K562 (cell line): ENCODE results near the gene CUL9. TPM values are rescaled to one million over a fixed set of nuclear protein-coding genes. Genes with fewer than 3 reads are reported as not detected.

Experiments
- ARNT ChIP-seq, 2 experiments: fragments of 450-650 bp; IDR thresholded peaks; 2 replicates each; pipeline ENCODE4 v1.6.1; 2016; ENCODE audit warnings: mild to moderate bottlenecking in 1 of 2
- ATF7 ChIP-seq: fragments of 450-650 bp; IDR thresholded peaks from 2 replicates; pipeline ENCODE4 v1.7.1; 2014; ENCODE audit warnings: mild to moderate bottlenecking, moderate library complexity
- DIDO1 ChIP-seq: fragments of 450-650 bp; IDR thresholded peaks from 2 replicates; pipeline ENCODE4 v1.6.1; 2016; ENCODE audit warnings: low read depth, missing biosample characterization, missing genetic modification characterization
- NR1H2 ChIP-seq: sonication (generic); formaldehyde crosslinking; IDR thresholded peaks from 2 replicates; pipeline ENCODE4 v1.4.0; 2020; ENCODE audit warnings: mild to moderate bottlenecking, missing genetic modification reagents
- PHTF2 ChIP-seq: fragments of 250-450 bp; sonication (Bioruptor Pico); IDR thresholded peaks from 2 replicates; pipeline ENCODE4 v1.5.0; 2021; ENCODE audit warnings: mild to moderate bottlenecking
- RFX5 ChIP-seq: IDR thresholded peaks from 2 replicates; pipeline ENCODE4 v1.6.1; 2011; ENCODE audit warnings: low read depth, mild to moderate bottlenecking, improper control_type of control experiment, low read length
- SETDB1 ChIP-seq: IDR thresholded peaks from one replicate; pipeline ENCODE4 v1.6.1; 2012; ENCODE audit warnings: low read length, control low read depth, inconsistent platforms
- SMARCB1 ChIP-seq: IDR thresholded peaks from 2 replicates; pipeline ENCODE4 v1.6.1; 2011; ENCODE audit warnings: improper control_type of control experiment, low read depth; ENCODE audit not compliant: insufficient read length
- SMARCE1 ChIP-seq: fragments of 450-650 bp; IDR thresholded peaks from 2 replicates; pipeline ENCODE4 v1.7.1; 2016; ENCODE audit warnings: mild to moderate bottlenecking
- SREBF2 ChIP-seq: sonication (generic); formaldehyde crosslinking; IDR thresholded peaks from 2 replicates; pipeline ENCODE4 v1.4.0; 2020; ENCODE audit warnings: mild to moderate bottlenecking, missing genetic modification reagents
- SRSF1 ChIP-seq: fragments of 200-400 bp; formaldehyde crosslinking; IDR thresholded peaks from 2 replicates; pipeline ENCODE4 v1.6.1; 2017; ENCODE audit warnings: mild to moderate bottlenecking, low read depth, low read length, moderate library complexity
- THAP7 ChIP-seq: fragments of 250-450 bp; sonication (Bioruptor Pico); IDR thresholded peaks from 2 replicates; pipeline ENCODE4 v1.5.0; 2021
- ZEB2 ChIP-seq: fragments of 450-650 bp; IDR thresholded peaks from 2 replicates; pipeline ENCODE4 v1.6.1; 2016
- ZNF280B ChIP-seq: fragments of 250-450 bp; sonication (Bioruptor Pico); IDR thresholded peaks from 2 replicates; pipeline ENCODE4 v1.5.1; 2021; ENCODE audit warnings: mild to moderate bottlenecking
- ZNF407 ChIP-seq: fragments of 450-650 bp; IDR thresholded peaks from 2 replicates; pipeline ENCODE4 v1.6.1; 2016; ENCODE audit warnings: low read depth
- ZNF639 ChIP-seq, 2 experiments: fragments of 200-800 bp in 1 of 2; sonication (Bioruptor generic) in 1 of 2; sonication (generic) in 1 of 2; formaldehyde crosslinking in 1 of 2; IDR thresholded peaks in 1 of 2; conservative IDR thresholded peaks in 1 of 2; 2 replicates each; pipeline versions ENCODE4 v1.5.0 to v1.6.1; 2016 to 2020; ENCODE audit warnings: missing compliant biosample characterization in 1 of 2, missing genetic modification characterization in 1 of 2, missing genetic modification reagents in 1 of 2
- polyA plus RNA-seq, 8 experiments: library from polyadenylated mRNA; depleted of rRNA in 4 of 8; stranded (reverse) in 5 of 8; unstranded in 3 of 8; fragments of >200 nt; fragmentation: Nextera tagmentation in 2 of 8; fragmentation: Illumina TruSeq in 1 of 8; extraction: Ambion mirVana in 2 of 8; extraction: Trizol in 1 of 8; gene quantifications; 2 replicates each; pipeline versions ENCODE4 v1.2.1 to v1.2.3, GENCODE V29; 2011 to 2014; ENCODE audit warnings: inconsistent platforms in 1 of 8, missing spikeins in 1 of 8
- total RNA-seq, 7 experiments: library from RNA; depleted of rRNA in 6 of 7; stranded (reverse); fragments of >200 nt in 6 of 7; fragmentation: Illumina TruSeq in 2 of 7; extraction: Trizol in 2 of 7; gene quantifications; 2 replicates each; pipeline versions ENCODE4 v1.2.1 to v1.2.3, GENCODE V29; 2011 to 2021; ENCODE audit warnings: low replicate concordance in 1 of 7

Gene CUL9
- total and polyA plus RNA-seq, 9 of the 15 experiments (the other 6 are each of a cell fraction or from before 2014, with no cell fraction given): 0.50 to 20.7 (median 6.6) TPM

GRCh38 chr6:43246301-43247113 is 64.5 kb downstream of the CUL9 start (continued):
- TF ChIP-seq SREBF2 (CRISPR knock-in tag): no peak
- TF ChIP-seq NR1H2 (CRISPR knock-in tag): no peak
- TF ChIP-seq SMARCE1: no peak
- no peak for TF ChIP-seq ARNT (IDR thresholded peaks at IDR 0.05)
- TF ChIP-seq SETDB1: no peak
- TF ChIP-seq ZEB2: no peak; the same call in 1 of the 2 replicates
- peak; percentile 79 for TF ChIP-seq ATF7
- TF ChIP-seq SRSF1: no peak
- TF ChIP-seq PHTF2: no peak
- TF ChIP-seq ZNF639 (CRISPR knock-in tag; conservative IDR thresholded peaks at IDR 0.05 in 1 of 2, IDR thresholded peaks at IDR 0.05 in 1 of 2): no peak
- TF ChIP-seq RFX5: no peak
- no peak for TF ChIP-seq DIDO1
- no peak for TF ChIP-seq THAP7
- TF ChIP-seq ZNF407: no peak
- TF ChIP-seq SMARCB1: no peak
- TF ChIP-seq ZNF280B (CRISPR knock-in tag): no peak
